BLaER1 (cell line): ENCODE measurements around the gene USH1C.
A peak's percentile ranks its signal among the peaks of the same experiment; 100 is the strongest.

Experiments used
- H3K27ac ChIP-seq: shearing (Covaris generic); formaldehyde crosslinking; 2 replicates; pipeline ENCODE4 v1.8.1; 2022
- H3K27me3 ChIP-seq: shearing (Covaris generic); formaldehyde crosslinking; 2 replicates; pipeline ENCODE4 v1.8.1; 2022
- H3K36me3 ChIP-seq: shearing (Covaris generic); formaldehyde crosslinking; 2 replicates; pipeline ENCODE4 v1.8.1; 2022
- H3K4me1 ChIP-seq: shearing (Covaris generic); formaldehyde crosslinking; 2 replicates; pipeline ENCODE4 v1.8.1; 2022
- H3K4me2 ChIP-seq: shearing (Covaris generic); formaldehyde crosslinking; 2 replicates; pipeline ENCODE4 v1.8.1; 2022
- H3K4me3 ChIP-seq: shearing (Covaris generic); formaldehyde crosslinking; 2 replicates; pipeline ENCODE4 v1.8.1; 2022
- H3K9ac ChIP-seq: shearing (Covaris generic); formaldehyde crosslinking; 2 replicates; pipeline ENCODE4 v1.8.1; 2022
- H3K9me3 ChIP-seq: shearing (Covaris generic); formaldehyde crosslinking; 2 replicates; pipeline ENCODE4 v1.8.1; 2022
- H4K20me1 ChIP-seq: shearing (Covaris generic); formaldehyde crosslinking; 2 replicates; pipeline ENCODE4 v1.8.1; 2022
- Cebpa-rat ChIP-seq: shearing (Covaris generic); IDR thresholded peaks from 2 replicates; pipeline ENCODE4 v1.8.1; 2022

USH1C gene

DNA sequence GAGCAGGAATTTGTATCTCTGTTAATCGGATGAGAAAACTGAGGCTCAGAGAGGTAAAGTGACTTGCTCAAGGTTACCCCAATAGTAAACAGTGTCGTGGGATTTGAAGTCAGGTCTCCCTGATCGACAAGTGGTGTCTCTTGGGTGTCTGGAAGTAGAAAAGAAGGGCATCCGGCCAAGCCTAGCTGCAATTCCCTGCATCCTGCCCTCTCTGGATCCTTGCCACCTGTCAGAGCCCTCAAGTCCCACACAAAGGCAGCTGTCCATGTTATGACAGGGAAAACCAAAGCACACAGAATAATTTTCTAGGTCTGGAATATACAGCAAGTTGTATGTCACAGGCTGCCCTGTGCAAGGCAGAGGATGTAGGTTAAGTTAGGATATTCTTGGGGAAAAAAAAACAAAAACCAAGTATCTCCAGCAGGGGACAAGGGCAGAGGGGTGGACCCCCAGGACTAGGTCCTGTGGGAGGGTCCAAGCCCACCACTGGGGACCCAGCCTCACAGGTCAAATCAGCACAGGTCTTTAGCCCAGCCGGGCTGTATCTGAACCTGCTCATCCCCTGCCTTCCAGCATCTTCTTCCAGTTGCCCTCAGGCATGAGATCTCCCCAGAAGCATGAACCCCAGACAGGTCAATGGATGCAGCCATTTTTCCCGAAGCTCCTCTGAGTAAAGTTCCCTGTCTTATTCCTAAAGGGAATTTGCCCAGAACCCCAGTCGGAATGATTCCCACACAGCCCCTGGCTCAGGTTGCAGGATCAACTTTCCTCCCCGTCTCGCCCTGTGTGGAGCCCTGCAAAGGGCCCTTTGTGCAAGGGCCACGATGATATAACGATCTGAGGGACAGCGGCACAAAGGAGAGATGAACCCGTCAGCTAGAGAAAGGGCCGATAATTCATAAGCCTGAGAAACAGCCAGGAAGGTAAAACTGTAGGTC lies 15.0 kb downstream of the USH1C start:
- no peak overlapping the region for H3K27ac ChIP-seq
- H3K27me3 ChIP-seq: no peaks in the 10 kb centered on the region
- no peak overlapping the region for H3K9ac ChIP-seq
- H3K9me3 ChIP-seq: no peaks in the 10 kb centered on the region
- H3K4me2 ChIP-seq: no peak overlapping the region
- no peaks in the 10 kb centered on the region for H3K36me3 ChIP-seq
- H3K4me1 ChIP-seq: no peaks in the 10 kb centered on the region
- no peak for TF ChIP-seq Cebpa-rat
- H3K4me3 ChIP-seq: no peak overlapping the region
- H4K20me1 ChIP-seq: no peaks in the 10 kb centered on the region

DNA sequence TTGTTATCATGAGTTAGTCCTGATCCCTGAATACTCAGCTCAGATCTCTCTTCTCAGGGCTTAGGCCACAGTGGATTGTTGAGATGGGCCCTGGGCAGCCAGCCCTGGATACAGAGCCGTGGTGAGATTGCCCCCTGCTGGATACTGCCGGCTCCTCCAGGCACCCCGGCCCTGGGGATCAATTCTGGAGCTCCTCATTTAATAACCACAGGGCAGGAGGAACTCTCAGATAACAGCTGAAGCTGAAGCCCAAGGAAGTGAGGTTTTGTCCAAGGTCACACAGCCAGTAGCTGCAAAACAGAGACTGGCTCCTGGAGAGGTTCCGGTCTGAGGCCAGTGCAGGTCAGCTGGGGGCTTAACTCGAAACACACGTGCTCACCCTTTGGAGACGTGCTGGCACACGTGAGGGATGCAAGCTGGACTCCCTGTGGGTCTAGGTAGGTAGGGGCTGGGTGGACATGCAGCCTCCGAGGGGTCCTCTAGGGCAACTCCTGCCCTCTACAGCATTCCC lies 16.0 kb downstream of the USH1C start:
- Histone ChIP-seq H3K4me2 (no peak overlapping the region), H4K20me1 (no peaks in the 10 kb centered on the region), H3K9me3 (no peaks in the 10 kb centered on the region), H3K27ac (no peak overlapping the region), H3K4me3 (no peak overlapping the region), H3K36me3 (no peaks in the 10 kb centered on the region), H3K9ac (no peak overlapping the region), H3K4me1 (no peaks in the 10 kb centered on the region), H3K27me3 (no peaks in the 10 kb centered on the region)
- TF ChIP-seq Cebpa-rat: no peak

DNA sequence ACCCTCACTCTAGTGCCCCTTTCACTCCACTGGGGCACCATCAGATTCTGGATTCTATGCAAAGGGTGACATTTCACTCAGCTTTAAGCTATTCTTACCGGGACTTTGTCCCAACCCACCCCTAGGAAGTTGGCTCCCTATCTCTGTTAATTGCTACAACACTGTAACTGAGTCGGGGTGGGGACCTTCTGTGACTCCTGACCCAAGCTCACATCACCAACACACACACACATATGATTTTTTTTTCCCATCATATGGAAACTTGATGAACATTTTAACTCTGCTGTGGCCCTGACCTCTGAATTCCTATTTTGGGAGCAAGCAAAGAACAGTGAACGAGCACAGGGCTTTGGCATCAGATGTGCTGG lies 16.6 kb downstream of the USH1C start:
- no peak for TF ChIP-seq Cebpa-rat
- Histone ChIP-seq H3K4me1 (peaks cover 6% of the 10 kb centered on the region), H3K9me3 (no peaks in the 10 kb centered on the region), H3K36me3 (no peaks in the 10 kb centered on the region), H3K27ac (no peak overlapping the region), H3K27me3 (no peaks in the 10 kb centered on the region), H3K4me3 (no peak overlapping the region), H3K4me2 (no peak overlapping the region), H3K9ac (no peak overlapping the region), H4K20me1 (no peaks in the 10 kb centered on the region)

DNA sequence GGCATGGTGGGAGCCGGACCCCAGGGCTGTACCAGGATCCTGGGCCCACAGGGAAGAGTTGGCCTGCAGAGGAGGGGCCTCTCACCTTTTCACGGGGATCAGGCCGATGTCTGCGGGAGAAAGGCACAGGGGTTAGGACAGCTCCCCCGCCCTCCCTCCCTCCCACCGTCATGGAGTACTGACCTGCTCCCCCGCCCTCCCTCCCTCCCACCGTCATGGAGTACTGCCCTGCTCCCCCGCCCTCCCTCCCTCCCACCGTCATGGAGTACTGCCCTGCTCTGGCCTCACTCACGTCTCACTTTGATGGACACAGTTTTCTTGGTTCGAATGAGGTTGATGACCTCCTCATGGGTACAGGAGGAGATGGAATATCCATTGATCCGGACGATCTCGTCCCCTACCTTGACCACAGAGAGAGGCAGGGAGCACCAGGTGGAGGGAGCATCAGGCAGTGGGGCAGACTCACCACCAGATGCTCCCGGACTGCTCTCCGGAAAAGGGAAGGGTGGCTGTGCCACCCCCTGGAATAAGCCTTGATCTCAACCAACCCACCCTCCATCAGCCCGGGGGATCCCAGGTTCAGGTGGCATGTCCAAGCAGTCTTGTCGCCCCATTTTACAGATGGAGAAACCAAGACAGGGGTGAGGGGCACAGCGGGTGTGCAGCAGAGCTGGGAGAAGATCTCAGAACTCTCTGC lies 17.1 kb downstream of the USH1C start:
- H3K9me3 ChIP-seq: no peaks in the 10 kb centered on the region
- no peak overlapping the region for H3K4me2 ChIP-seq
- H4K20me1 ChIP-seq: no peaks in the 10 kb centered on the region
- no peak overlapping the region for H3K27ac ChIP-seq
- no peak overlapping the region for H3K9ac ChIP-seq
- no peaks in the 10 kb centered on the region for H3K27me3 ChIP-seq
- no peaks in the 10 kb centered on the region for H3K36me3 ChIP-seq
- H3K4me3 ChIP-seq: no peak overlapping the region
- TF ChIP-seq Cebpa-rat: no peak
- peaks cover 9% of the 10 kb centered on the region for H3K4me1 ChIP-seq

DNA sequence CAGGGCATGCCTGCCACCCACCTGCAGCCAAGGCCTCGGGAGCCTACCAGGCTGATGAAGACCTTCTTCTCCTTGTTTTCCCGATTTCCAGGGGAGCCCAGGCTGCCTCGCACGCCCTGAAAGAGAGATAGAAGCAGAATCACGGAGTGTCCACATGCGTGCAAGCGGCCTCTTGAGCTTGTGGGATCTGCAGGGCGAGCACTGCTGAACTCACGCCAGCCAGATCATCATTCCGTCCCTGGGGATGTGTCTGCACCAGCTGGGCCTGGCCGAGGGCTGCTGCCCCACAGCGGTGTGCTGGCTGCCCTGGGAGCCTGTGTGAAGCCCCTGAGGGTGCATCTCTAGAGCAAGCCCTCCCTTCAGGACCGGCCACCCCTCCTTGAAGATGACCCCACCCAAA lies 17.9 kb downstream of the USH1C start:
- H3K36me3 ChIP-seq: no peaks in the 10 kb centered on the region
- no peak overlapping the region for H3K4me2 ChIP-seq
- H4K20me1 ChIP-seq: no peaks in the 10 kb centered on the region
- H3K27me3 ChIP-seq: no peaks in the 10 kb centered on the region
- TF ChIP-seq Cebpa-rat: no peak
- no peak overlapping the region for H3K27ac ChIP-seq
- peaks cover 9% of the 10 kb centered on the region for H3K4me1 ChIP-seq
- no peaks in the 10 kb centered on the region for H3K9me3 ChIP-seq
- H3K9ac ChIP-seq: no peak overlapping the region
- no peak overlapping the region for H3K4me3 ChIP-seq

DNA sequence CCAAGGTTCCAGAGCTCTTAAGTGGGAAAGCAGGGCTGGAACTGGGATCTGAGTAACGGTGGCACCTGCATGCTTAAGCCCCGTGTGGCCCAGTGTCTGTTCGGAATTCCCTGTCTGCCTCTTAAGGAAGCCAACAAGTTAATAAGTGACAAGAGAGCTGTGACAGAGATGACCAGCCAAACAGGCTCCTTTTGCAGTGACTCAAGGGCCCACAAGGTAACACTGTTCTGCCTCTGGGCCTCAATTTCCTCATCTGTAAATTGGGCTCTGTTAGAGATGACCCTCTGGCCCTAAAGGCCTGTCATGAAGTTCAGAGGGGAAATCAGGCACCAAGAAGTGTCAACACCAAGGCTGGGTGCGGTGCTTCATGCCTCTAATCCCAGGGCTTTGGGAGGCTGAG lies 18.6 kb downstream of the USH1C start:
- H3K27me3 ChIP-seq: no peaks in the 10 kb centered on the region
- no peak overlapping the region for H3K4me2 ChIP-seq
- H4K20me1 ChIP-seq: no peaks in the 10 kb centered on the region
- H3K9ac ChIP-seq: no peak overlapping the region
- no peak overlapping the region for H3K27ac ChIP-seq
- TF ChIP-seq Cebpa-rat: no peak
- H3K4me3 ChIP-seq: no peak overlapping the region
- H3K9me3 ChIP-seq: no peaks in the 10 kb centered on the region
- H3K4me1 ChIP-seq: peaks cover 9% of the 10 kb centered on the region
- H3K36me3 ChIP-seq: no peaks in the 10 kb centered on the region

DNA sequence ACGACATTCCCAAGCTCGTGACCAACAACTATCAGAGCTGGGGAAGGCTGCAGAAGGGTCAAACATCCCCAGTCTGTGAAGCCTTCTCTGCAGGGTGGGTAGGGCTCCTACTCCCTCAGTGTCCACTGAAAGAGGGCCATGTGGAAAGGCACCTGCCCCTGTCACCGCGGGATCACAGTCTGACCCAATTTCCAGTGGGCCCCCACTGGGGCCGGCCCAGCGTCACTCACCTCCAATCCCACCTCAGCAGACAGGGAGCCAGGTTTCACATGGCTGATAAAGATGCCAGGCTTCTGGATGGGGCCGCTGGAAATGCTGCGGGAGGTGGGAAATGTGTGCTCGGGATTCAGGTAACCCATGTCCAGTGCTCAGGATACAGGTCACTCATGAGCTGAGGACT lies 20.0 kb downstream of the USH1C start:
- Histone ChIP-seq H3K4me3 (no peak overlapping the region), H3K4me2 (no peak overlapping the region), H4K20me1 (no peaks in the 10 kb centered on the region), H3K9ac (no peak overlapping the region), H3K27ac (no peak overlapping the region), H3K36me3 (no peaks in the 10 kb centered on the region), H3K9me3 (no peaks in the 10 kb centered on the region), H3K27me3 (no peaks in the 10 kb centered on the region), H3K4me1 (peaks cover 9% of the 10 kb centered on the region)
- TF ChIP-seq Cebpa-rat: no peak

DNA sequence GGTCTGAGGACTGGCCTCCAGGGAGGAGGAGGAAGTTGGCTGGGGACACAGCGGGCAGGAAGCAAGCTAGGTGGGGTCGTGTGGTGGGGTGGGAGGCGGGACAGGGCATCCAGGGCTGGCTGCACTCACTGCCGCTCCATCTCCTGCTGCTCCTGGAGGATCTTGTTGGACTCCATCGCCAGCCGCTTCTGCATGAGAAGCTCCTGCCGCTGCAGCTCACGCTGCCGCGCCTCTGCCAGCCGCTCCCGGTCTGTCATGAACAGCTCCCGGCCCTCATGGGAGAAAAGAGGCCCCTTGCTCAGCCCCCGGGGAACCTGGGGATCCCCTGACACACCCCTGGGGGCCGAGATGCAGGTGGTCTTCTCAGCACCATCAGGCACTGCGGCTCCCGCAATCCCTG lies 21.6 kb downstream of the USH1C start:
- H3K27me3 ChIP-seq: no peaks in the 10 kb centered on the region

DNA sequence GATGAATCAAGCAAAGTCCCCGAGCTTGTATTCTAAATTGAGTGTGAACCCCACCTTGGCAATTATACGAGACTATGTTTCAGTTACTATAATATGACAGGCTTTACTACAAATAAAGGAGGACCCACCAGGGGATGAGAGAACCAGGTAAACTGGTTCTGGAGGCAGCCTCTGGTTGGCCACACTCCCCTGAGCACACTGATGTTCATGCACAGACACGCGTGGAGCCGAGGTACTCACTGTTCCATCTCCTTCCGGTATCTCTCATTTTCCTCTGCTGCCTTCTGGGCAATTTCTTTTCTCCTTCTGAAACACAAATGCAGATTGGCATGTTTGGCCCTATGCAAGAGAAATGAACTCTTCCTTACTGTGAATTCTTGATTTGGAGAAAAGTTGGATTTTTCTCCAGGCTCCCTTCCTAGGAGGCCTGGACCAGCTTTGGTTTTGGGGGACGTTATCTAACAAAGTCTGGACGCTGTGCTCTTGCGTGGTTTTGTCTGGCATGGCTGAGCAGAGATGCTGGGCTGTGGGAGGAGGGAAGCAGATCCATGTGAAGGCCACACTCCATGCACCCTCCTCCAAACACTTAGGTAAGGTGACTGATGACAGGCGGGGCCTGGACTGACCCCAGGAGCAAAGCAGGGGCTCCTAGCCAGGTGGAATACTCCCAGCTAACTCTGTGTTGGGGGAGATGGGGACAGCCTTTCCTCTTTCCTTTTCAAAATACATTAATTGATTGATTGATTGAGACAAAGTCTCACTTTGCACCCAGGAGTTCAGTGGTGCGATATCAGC lies 22.9 kb downstream of the USH1C start:
- no peaks in the 10 kb centered on the region for H3K27me3 ChIP-seq
- H3K4me1 ChIP-seq: peaks cover 9% of the 10 kb centered on the region
- no peaks in the 10 kb centered on the region for H3K9me3 ChIP-seq
- H3K9ac ChIP-seq: no peak overlapping the region
- no peak overlapping the region for H3K4me3 ChIP-seq
- H4K20me1 ChIP-seq: no peaks in the 10 kb centered on the region
- no peaks in the 10 kb centered on the region for H3K36me3 ChIP-seq
- TF ChIP-seq Cebpa-rat: no peak
- H3K27ac ChIP-seq: no peak overlapping the region
- no peak overlapping the region for H3K4me2 ChIP-seq

More for the DNA sequence above, 21.6 kb downstream of the USH1C start:
- Histone ChIP-seq H3K27ac (no peak overlapping the region; the same call in 1 of the 2 replicates), H3K4me1 (peaks cover 9% of the 10 kb centered on the region), H3K36me3 (no peaks in the 10 kb centered on the region), H3K9ac (0 out of 2 replicates have a peak overlapping the region, but pooled peaks have one; percentile 10), H3K4me2 (peak overlapping the region; percentile 30), H3K4me3 (no peak overlapping the region), H3K9me3 (no peaks in the 10 kb centered on the region), H4K20me1 (no peaks in the 10 kb centered on the region)
- no peak for TF ChIP-seq Cebpa-rat
